Activated naive CD8-positive, alpha-beta T cell treated with anti-CD3 and anti-CD28 coated beads, Interleukin-2, amount 50 U/mL, for 24 hours (primary cell): ENCODE results near the gene PCNX3.

Source experiments
- ATAC-seq: fragments of 150-1000 bp; cut with Tn5 transposase; one replicate; pipeline ENCODE4 v1.10.0; 2021
- DNase-seq: peaks from one replicate; pipeline ENCODE4 v3.0.0; 2021
- H3K27ac Mint-ChIP-seq: one replicate; pipeline ENCODE4 v1.8.0; 2021; ENCODE audit warnings: mild to moderate bottlenecking, mixed read lengths
- H3K27me3 Mint-ChIP-seq: one replicate; pipeline ENCODE4 v1.8.0; 2021; ENCODE audit warnings: mixed read lengths
- H3K36me3 Mint-ChIP-seq: one replicate; pipeline ENCODE4 v1.8.0; 2021; ENCODE audit warnings: low read depth, mixed read lengths
- H3K4me1 Mint-ChIP-seq: one replicate; pipeline ENCODE4 v1.8.0; 2021; ENCODE audit warnings: mixed read lengths
- H3K4me3 Mint-ChIP-seq: one replicate; pipeline ENCODE4 v1.8.0; 2021; ENCODE audit warnings: mild to moderate bottlenecking, moderate library complexity, mixed read lengths
- H3K9me3 Mint-ChIP-seq: one replicate; pipeline ENCODE4 v1.8.0; 2021; ENCODE audit warnings: mixed read lengths

The PCNX3 gene

GRCh38 chr11:65617136-65617850 is 1.7 kb downstream of the PCNX3 start:
- peak overlapping the region; percentile 98 for H3K4me3 Mint-ChIP-seq
- peaks cover 35% of the 10 kb centered on the region for H3K4me1 Mint-ChIP-seq
- H3K36me3 Mint-ChIP-seq, result peaks cover 31% of the 10 kb centered on the region
- ATAC-seq (no peak), DNase-seq (no peak)
- peak overlapping the region; percentile 94 for H3K27ac Mint-ChIP-seq
- H3K27me3 Mint-ChIP-seq, result peaks cover 3% of the 10 kb centered on the region
- H3K9me3 Mint-ChIP-seq, result no peaks in the 10 kb centered on the region

GRCh38 chr11:65617990-65618751 is 2.6 kb downstream of the PCNX3 start:
- Mint-ChIP-seq H3K36me3 (peaks cover 34% of the 10 kb centered on the region), H3K27ac (no peak overlapping the region), H3K9me3 (no peaks in the 10 kb centered on the region), H3K27me3 (peaks cover 3% of the 10 kb centered on the region), H3K4me1 (peaks cover 26% of the 10 kb centered on the region), H3K4me3 (peak overlapping the region; percentile 98)
- ATAC-seq (no peak), DNase-seq (no peak)

GRCh38 chr11:65618763-65619162 is 3.2 kb downstream of the PCNX3 start:
- peaks cover 3% of the 10 kb centered on the region for H3K27me3 Mint-ChIP-seq
- DNase-seq (no peak), ATAC-seq (no peak)
- H3K4me3 Mint-ChIP-seq, result no peak overlapping the region
- H3K36me3 Mint-ChIP-seq, result peaks cover 34% of the 10 kb centered on the region
- peaks cover 25% of the 10 kb centered on the region for H3K4me1 Mint-ChIP-seq
- no peaks in the 10 kb centered on the region for H3K9me3 Mint-ChIP-seq
- H3K27ac Mint-ChIP-seq, result no peak overlapping the region

GRCh38 chr11:65619281-65619928 is 3.8 kb downstream of the PCNX3 start:
- peaks cover 3% of the 10 kb centered on the region for H3K27me3 Mint-ChIP-seq
- no peaks in the 10 kb centered on the region for H3K9me3 Mint-ChIP-seq
- ATAC-seq (no peak), DNase-seq (no peak)
- H3K4me1 Mint-ChIP-seq, result peaks cover 25% of the 10 kb centered on the region
- peaks cover 33% of the 10 kb centered on the region for H3K36me3 Mint-ChIP-seq
- no peak overlapping the region for H3K4me3 Mint-ChIP-seq
- no peak overlapping the region for H3K27ac Mint-ChIP-seq

- H3K27ac Mint-ChIP-seq, result no peak overlapping the region
- DNase-seq (no peak), ATAC-seq (no peak)
- H3K4me1 Mint-ChIP-seq, result peaks cover 20% of the 10 kb centered on the region
- H3K4me3 Mint-ChIP-seq, result no peak overlapping the region
- H3K36me3 Mint-ChIP-seq, result peaks cover 32% of the 10 kb centered on the region
- no peaks in the 10 kb centered on the region for H3K9me3 Mint-ChIP-seq
- no peaks in the 10 kb centered on the region for H3K27me3 Mint-ChIP-seq
Observed at GRCh38 chr11:65620666-65621065, 5.1 kb downstream of the PCNX3 start.

GRCh38 chr11:65621460-65621859 is 5.9 kb downstream of the PCNX3 start:
- Mint-ChIP-seq H3K27me3 (no peaks in the 10 kb centered on the region), H3K9me3 (no peaks in the 10 kb centered on the region), H3K4me1 (peaks cover 21% of the 10 kb centered on the region), H3K36me3 (peaks cover 37% of the 10 kb centered on the region), H3K27ac (no peak overlapping the region), H3K4me3 (no peak overlapping the region)
- DNase-seq (no peak), ATAC-seq (no peak)

GRCh38 chr11:65622011-65622410 is 6.4 kb downstream of the PCNX3 start:
- H3K27ac Mint-ChIP-seq, result no peak overlapping the region
- DNase-seq (no peak), ATAC-seq (no peak)
- no peaks in the 10 kb centered on the region for H3K27me3 Mint-ChIP-seq
- H3K36me3 Mint-ChIP-seq, result peaks cover 34% of the 10 kb centered on the region
- no peak overlapping the region for H3K4me3 Mint-ChIP-seq
- H3K9me3 Mint-ChIP-seq, result no peaks in the 10 kb centered on the region
- H3K4me1 Mint-ChIP-seq, result peaks cover 15% of the 10 kb centered on the region

GRCh38 chr11:65623177-65623576 is 7.6 kb downstream of the PCNX3 start:
- ATAC-seq (no peak), DNase-seq (no peak)
- no peak overlapping the region for H3K27ac Mint-ChIP-seq
- peaks cover 7% of the 10 kb centered on the region for H3K4me1 Mint-ChIP-seq
- no peaks in the 10 kb centered on the region for H3K27me3 Mint-ChIP-seq
- peaks cover 29% of the 10 kb centered on the region for H3K36me3 Mint-ChIP-seq
- no peaks in the 10 kb centered on the region for H3K9me3 Mint-ChIP-seq
- H3K4me3 Mint-ChIP-seq, result no peak overlapping the region

- Mint-ChIP-seq H3K4me3 (no peak overlapping the region), H3K27ac (no peak overlapping the region), H3K4me1 (peaks cover 6% of the 10 kb centered on the region), H3K27me3 (no peaks in the 10 kb centered on the region), H3K9me3 (no peaks in the 10 kb centered on the region), H3K36me3 (peaks cover 33% of the 10 kb centered on the region)
- ATAC-seq (no peak), DNase-seq (no peak)
Observed at GRCh38 chr11:65623852-65624616, 8.5 kb downstream of the PCNX3 start.

GRCh38 chr11:65624931-65625627 is 9.5 kb downstream of the PCNX3 start:
- Mint-ChIP-seq H3K9me3 (no peaks in the 10 kb centered on the region), H3K4me3 (no peak overlapping the region), H3K27me3 (no peaks in the 10 kb centered on the region), H3K36me3 (peaks cover 31% of the 10 kb centered on the region), H3K4me1 (peaks cover 6% of the 10 kb centered on the region), H3K27ac (no peak overlapping the region)
- DNase-seq (no peak), ATAC-seq (no peak)

GRCh38 chr11:65625628-65626342 is 10.2 kb downstream of the PCNX3 start:
- Mint-ChIP-seq H3K4me1 (peaks cover 6% of the 10 kb centered on the region), H3K27ac (no peak overlapping the region), H3K36me3 (peaks cover 31% of the 10 kb centered on the region), H3K4me3 (no peak overlapping the region), H3K9me3 (no peaks in the 10 kb centered on the region), H3K27me3 (no peaks in the 10 kb centered on the region)
- DNase-seq (peak; percentile 53), ATAC-seq (peak; percentile 63)

- H3K27ac Mint-ChIP-seq, result no peak overlapping the region
- peaks cover 3% of the 10 kb centered on the region for H3K4me1 Mint-ChIP-seq
- peaks cover 30% of the 10 kb centered on the region for H3K36me3 Mint-ChIP-seq
- no peak overlapping the region for H3K4me3 Mint-ChIP-seq
- H3K27me3 Mint-ChIP-seq, result no peaks in the 10 kb centered on the region
- ATAC-seq, result no peak
- DNase-seq, result no peak
- no peaks in the 10 kb centered on the region for H3K9me3 Mint-ChIP-seq
Observed at GRCh38 chr11:65627202-65627601, 11.6 kb downstream of the PCNX3 start.

GRCh38 chr11:65629579-65629978 is 14.0 kb downstream of the PCNX3 start:
- peaks cover 25% of the 10 kb centered on the region for H3K36me3 Mint-ChIP-seq
- no peaks in the 10 kb centered on the region for H3K9me3 Mint-ChIP-seq
- H3K4me1 Mint-ChIP-seq, result peaks cover 6% of the 10 kb centered on the region
- H3K27ac Mint-ChIP-seq, result no peak overlapping the region
- DNase-seq (no peak), ATAC-seq (no peak)
- H3K27me3 Mint-ChIP-seq, result no peaks in the 10 kb centered on the region
- no peak overlapping the region for H3K4me3 Mint-ChIP-seq
